ENCODE data around the gene CALR3. TPM values are rescaled to one million over a fixed set of nuclear protein-coding genes. Genes with fewer than 3 reads are reported as not detected.

CALR3 gene
- total RNA-seq, 1 experiment from 2014 or later = not detected

GRCh38 chr19:16518061-16518460 lies 22.1 kb upstream of the CALR3 start:
- TF ChIP-seq, protein P1, sequence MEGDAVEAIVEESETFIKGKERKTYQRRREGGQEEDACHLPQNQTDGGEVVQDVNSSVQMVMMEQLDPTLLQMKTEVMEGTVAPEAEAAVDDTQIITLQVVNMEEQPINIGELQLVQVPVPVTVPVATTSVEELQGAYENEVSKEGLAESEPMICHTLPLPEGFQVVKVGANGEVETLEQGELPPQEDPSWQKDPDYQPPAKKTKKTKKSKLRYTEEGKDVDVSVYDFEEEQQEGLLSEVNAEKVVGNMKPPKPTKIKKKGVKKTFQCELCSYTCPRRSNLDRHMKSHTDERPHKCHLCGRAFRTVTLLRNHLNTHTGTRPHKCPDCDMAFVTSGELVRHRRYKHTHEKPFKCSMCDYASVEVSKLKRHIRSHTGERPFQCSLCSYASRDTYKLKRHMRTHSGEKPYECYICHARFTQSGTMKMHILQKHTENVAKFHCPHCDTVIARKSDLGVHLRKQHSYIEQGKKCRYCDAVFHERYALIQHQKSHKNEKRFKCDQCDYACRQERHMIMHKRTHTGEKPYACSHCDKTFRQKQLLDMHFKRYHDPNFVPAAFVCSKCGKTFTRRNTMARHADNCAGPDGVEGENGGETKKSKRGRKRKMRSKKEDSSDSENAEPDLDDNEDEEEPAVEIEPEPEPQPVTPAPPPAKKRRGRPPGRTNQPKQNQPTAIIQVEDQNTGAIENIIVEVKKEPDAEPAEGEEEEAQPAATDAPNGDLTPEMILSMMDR (IDR thresholded peaks at IDR 0.05) = no peak
- TF ChIP-seq POLR2AphosphoS5 (IDR thresholded peaks at IDR 0.05; ENCODE audit: low read depth, low read length) (no peak), SIN3A (IDR thresholded peaks at IDR 0.05; ENCODE audit: borderline replicate concordance, insufficient read depth, low read depth, low read length) (no peak), TCF7L2 (IDR thresholded peaks at IDR 0.05; ENCODE audit: low read depth, low read length) (no peak)
- TF ChIP-seq, protein P2, sequence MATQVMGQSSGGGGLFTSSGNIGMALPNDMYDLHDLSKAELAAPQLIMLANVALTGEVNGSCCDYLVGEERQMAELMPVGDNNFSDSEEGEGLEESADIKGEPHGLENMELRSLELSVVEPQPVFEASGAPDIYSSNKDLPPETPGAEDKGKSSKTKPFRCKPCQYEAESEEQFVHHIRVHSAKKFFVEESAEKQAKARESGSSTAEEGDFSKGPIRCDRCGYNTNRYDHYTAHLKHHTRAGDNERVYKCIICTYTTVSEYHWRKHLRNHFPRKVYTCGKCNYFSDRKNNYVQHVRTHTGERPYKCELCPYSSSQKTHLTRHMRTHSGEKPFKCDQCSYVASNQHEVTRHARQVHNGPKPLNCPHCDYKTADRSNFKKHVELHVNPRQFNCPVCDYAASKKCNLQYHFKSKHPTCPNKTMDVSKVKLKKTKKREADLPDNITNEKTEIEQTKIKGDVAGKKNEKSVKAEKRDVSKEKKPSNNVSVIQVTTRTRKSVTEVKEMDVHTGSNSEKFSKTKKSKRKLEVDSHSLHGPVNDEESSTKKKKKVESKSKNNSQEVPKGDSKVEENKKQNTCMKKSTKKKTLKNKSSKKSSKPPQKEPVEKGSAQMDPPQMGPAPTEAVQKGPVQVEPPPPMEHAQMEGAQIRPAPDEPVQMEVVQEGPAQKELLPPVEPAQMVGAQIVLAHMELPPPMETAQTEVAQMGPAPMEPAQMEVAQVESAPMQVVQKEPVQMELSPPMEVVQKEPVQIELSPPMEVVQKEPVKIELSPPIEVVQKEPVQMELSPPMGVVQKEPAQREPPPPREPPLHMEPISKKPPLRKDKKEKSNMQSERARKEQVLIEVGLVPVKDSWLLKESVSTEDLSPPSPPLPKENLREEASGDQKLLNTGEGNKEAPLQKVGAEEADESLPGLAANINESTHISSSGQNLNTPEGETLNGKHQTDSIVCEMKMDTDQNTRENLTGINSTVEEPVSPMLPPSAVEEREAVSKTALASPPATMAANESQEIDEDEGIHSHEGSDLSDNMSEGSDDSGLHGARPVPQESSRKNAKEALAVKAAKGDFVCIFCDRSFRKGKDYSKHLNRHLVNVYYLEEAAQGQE (IDR thresholded peaks at IDR 0.05; ENCODE audit: insufficient read depth in 1 of 2, low read depth in 2 of 2, low read length in 1 of 2) = no peak
- DNase-seq (ENCODE audit: low read depth, low spot score) = no peak
- in situ Hi-C loops (cut with HindIII; ENCODE audit: low pct_unique_long_range_greater_than_20kb, low sequenced_read_pairs) = no loop called here
- no peaks in the 10 kb centered on the region; the same call in 1 of the 2 replicates for H3K36me3 ChIP-seq (ENCODE audit: control insufficient read depth, insufficient read depth, low read length)
- ATAC-seq = no peak
- TSS peak; percentile 95 for BruUV-seq (replicated peaks)
- no peaks in the 10 kb centered on the region for H3K9me3 ChIP-seq (ENCODE audit: control insufficient read depth, insufficient read depth, low read depth, low read length)
- no peaks in the 10 kb centered on the region for H3K4me1 ChIP-seq (ENCODE audit: control insufficient read depth, insufficient read depth, low read length)
- no peaks in the 10 kb centered on the region for H3K27me3 ChIP-seq (ENCODE audit: control insufficient read depth, insufficient read depth, low read length)
- CTCF ChIA-PET = interaction anchor here (0.5 to 0.6 kb wide), 2 partner anchors 11 to 64 kb away, joined by 3 to 4 read pairs; no protein-coding TSS in a partner anchor
- no peak overlapping the region for H3K4me3 ChIP-seq (ENCODE audit: low read depth in 2 of 2, low read length in 2 of 2)
- intact Hi-C loops (cut with micrococcal nuclease; ENCODE audit: unreplicated experiment) = no loop called here
- H3K27ac ChIP-seq (ENCODE audit: low read length) = no peak overlapping the region
- POLR2A ChIA-PET = interaction anchor here (0.6 kb wide), 1 partner anchor 30 kb away, joined by 7 read pairs; no protein-coding TSS in a partner anchor

- CTCF ChIA-PET = no interaction called here
- H3K36me3 ChIP-seq (ENCODE audit: control insufficient read depth, insufficient read depth, low read length) = no peaks in the 10 kb centered on the region; the same call in 1 of the 2 replicates
- peak; percentile 18; the same call in 1 of the 2 replicates for ATAC-seq
These were observed 21.1 kb upstream of the CALR3 start for GRCh38 chr19:16516923-16517610.

More at GRCh38 chr19:16516923-16517610, 21.1 kb upstream of the CALR3 start:
- Histone ChIP-seq H3K27me3 (ENCODE audit: control insufficient read depth, insufficient read depth, low read length) (no peaks in the 10 kb centered on the region), H3K4me3 (ENCODE audit: low read depth in 2 of 2, low read length in 2 of 2) (no peak overlapping the region), H3K27ac (ENCODE audit: low read length) (no peak overlapping the region), H3K9me3 (ENCODE audit: control insufficient read depth, insufficient read depth, low read depth, low read length) (no peaks in the 10 kb centered on the region), H3K4me1 (ENCODE audit: control insufficient read depth, insufficient read depth, low read length) (no peaks in the 10 kb centered on the region)
- POLR2A ChIA-PET = no interaction called here
- TF ChIP-seq, protein P1 (IDR thresholded peaks at IDR 0.05) = no peak
- TF ChIP-seq, protein P2 (IDR thresholded peaks at IDR 0.05; ENCODE audit: insufficient read depth in 1 of 2, low read depth in 2 of 2, low read length in 1 of 2) = no peak
- TF ChIP-seq POLR2AphosphoS5 (IDR thresholded peaks at IDR 0.05; ENCODE audit: low read depth, low read length) = no peak
- TF ChIP-seq TCF7L2 (IDR thresholded peaks at IDR 0.05; ENCODE audit: low read depth, low read length) = no peak
- TF ChIP-seq SIN3A (IDR thresholded peaks at IDR 0.05; ENCODE audit: borderline replicate concordance, insufficient read depth, low read depth, low read length) = no peak
- no TSS peak for BruUV-seq (replicated peaks)
- in situ Hi-C loops (cut with HindIII; ENCODE audit: low pct_unique_long_range_greater_than_20kb, low sequenced_read_pairs) (no loop called here), intact Hi-C loops (cut with micrococcal nuclease; ENCODE audit: unreplicated experiment) (no loop called here)
- DNase-seq (ENCODE audit: low read depth, low spot score) = no peak

Data from Panc1 (cell line).